Small intestine (tissue), 7 donors: ENCODE data around the gene MCF2L. TPM values are rescaled to one million over a fixed set of nuclear protein-coding genes. Genes with fewer than 3 reads are reported as not detected.

Experiments
- DNase-seq, 2 donors: peaks; one replicate each; pipeline versions ENCODE4 v3.0.0 to v3.0.0-alpha.2; 2013
- FAIRE-seq: peaks from 2 replicates; lab custom pipeline; 2012; peaks lifted over from hg19 to GRCh38; lab: Jason Lieb, UNC
- H3K27ac ChIP-seq, 3 donors: one replicate each; pipeline ENCODE4 v1.5.1; 2013; ENCODE audit warnings: low read length in 2 of 3, mild to moderate bottlenecking in 2 of 3, control low read depth in 1 of 3, inconsistent platforms in 1 of 3, low read depth in 1 of 3, moderate library complexity in 1 of 3
- H3K27me3 ChIP-seq, 3 donors: one replicate each; pipeline ENCODE4 v1.6.1; 2013; ENCODE audit warnings: low read length in 3 of 3, inconsistent platforms in 1 of 3; ENCODE audit not compliant: control insufficient read depth in 3 of 3, insufficient read depth in 3 of 3
- H3K36me3 ChIP-seq, 3 donors: one replicate each; pipeline ENCODE4 v1.6.1; 2013; ENCODE audit warnings: low read length in 3 of 3, inconsistent platforms in 1 of 3, low read depth in 1 of 3, mild to moderate bottlenecking in 1 of 3, moderate library complexity in 1 of 3; ENCODE audit not compliant: control insufficient read depth in 3 of 3, insufficient read depth in 2 of 3
- H3K4me1 ChIP-seq, 3 donors: one replicate each; pipeline ENCODE4 v1.6.1; 2013; ENCODE audit warnings: low read length in 2 of 3, inconsistent platforms in 1 of 3, low read depth in 1 of 3, mild to moderate bottlenecking in 1 of 3, moderate library complexity in 1 of 3; ENCODE audit not compliant: control insufficient read depth in 3 of 3, insufficient read depth in 2 of 3
- H3K4me3 ChIP-seq, 3 donors: one replicate each; pipeline ENCODE4 v1.5.1; 2013; ENCODE audit warnings: low read length in 3 of 3, control low read depth in 1 of 3, inconsistent platforms in 1 of 3, low read depth in 1 of 3, mild to moderate bottlenecking in 1 of 3, moderate library complexity in 1 of 3
- H3K9me3 ChIP-seq, 2 donors: one replicate each; pipeline ENCODE4 v1.6.1; 2013; ENCODE audit warnings: low read depth in 1 of 2, low read length in 1 of 2; ENCODE audit not compliant: control insufficient read depth in 2 of 2, insufficient read depth in 1 of 2
- WGBS, 3 donors: extraction: QIAGEN DNeasy Blood & Tissue Kit; methylation state at CpG; one replicate each; pipeline ENCODE4 v1.1.7; 2013; 5-methylcytosine and 5-hydroxymethylcytosine counted together
- polyA plus RNA-seq, 4 donors: library from polyadenylated mRNA; stranded (reverse) in 3 of 4; unstranded in 1 of 4; fragments of 200-250 nt in 3 of 4; fragments of 120-200 nt in 1 of 4; gene quantifications; one replicate each; pipeline versions ENCODE4 v1.2.1 to v1.2.3, GENCODE V29; 2013
- donor health status: healthy with polysubstance abuse.
- donor health status: control.
- donor health status: control.
- donor health status: Bipolar disorder and iron deficiency.
- donor health status: healthy.

Gene MCF2L
- polyA plus RNA-seq, 4 donors: 12.2 to 37.1 (median 22.0) TPM

- no peak for DNase-seq
- no peaks in the 10 kb centered on the region for H3K27me3 ChIP-seq
- 88 to 91% (median 89%) methylated on average over 20 to 26 of the region's 26 CpGs for WGBS, 3 donors
Measured at GRCh38 chr13:113117335-113117872, 148.4 kb downstream of the MCF2L start.

GRCh38 chr13:113117911-113118260 lies 148.9 kb downstream of the MCF2L start:
- Histone ChIP-seq H3K36me3 (peaks cover 0 to 23% (median 0%) of the 10 kb centered on the region in 3 donors), H3K9me3 (no peaks in the 10 kb centered on the region), H3K27ac (no peak overlapping the region), H3K4me1 (peaks cover 0 to 9% (median 0%) of the 10 kb centered on the region in 3 donors), H3K27me3 (no peaks in the 10 kb centered on the region), H3K4me3 (no peak overlapping the region)
- 81 to 89% (median 86%) methylated on average over 8 to 9 of the region's 9 CpGs for WGBS, 3 donors
- FAIRE-seq (no peak), DNase-seq (no peak)

More at GRCh38 chr13:113117335-113117872, 148.4 kb downstream of the MCF2L start:
- Histone ChIP-seq H3K4me3 (no peak overlapping the region), H3K27ac (no peak overlapping the region), H3K9me3 (no peaks in the 10 kb centered on the region), H3K4me1 (peaks cover 0 to 6% (median 0%) of the 10 kb centered on the region in 3 donors), H3K36me3 (peaks cover 0 to 23% (median 0%) of the 10 kb centered on the region in 3 donors)
- FAIRE-seq: no peak

- WGBS, 3 donors: 86 to 91% (median 91%) methylated on average over 35 to 42 of the region's 42 CpGs
Measured at GRCh38 chr13:113118261-113119021, 149.4 kb downstream of the MCF2L start.

GRCh38 chr13:113119166-113119821 lies 150.3 kb downstream of the MCF2L start:
- no peaks in the 10 kb centered on the region for H3K27me3 ChIP-seq
- H3K4me3 ChIP-seq: no peak overlapping the region
- no peaks in the 10 kb centered on the region for H3K9me3 ChIP-seq
- FAIRE-seq (no peak), DNase-seq (no peak)
- no peak overlapping the region for H3K27ac ChIP-seq
- H3K36me3 ChIP-seq: peaks cover 0 to 26% (median 0%) of the 10 kb centered on the region in 3 donors
- H3K4me1 ChIP-seq: peaks cover 0 to 21% (median 0%) of the 10 kb centered on the region in 3 donors
- 84 to 88% (median 86%) methylated on average over 16 of the region's 16 CpGs for WGBS, 3 donors

More at GRCh38 chr13:113118261-113119021, 149.4 kb downstream of the MCF2L start:
- DNase-seq: no peak
- Histone ChIP-seq H3K9me3 (no peaks in the 10 kb centered on the region), H3K27ac (no peak overlapping the region), H3K4me3 (no peak overlapping the region), H3K27me3 (no peaks in the 10 kb centered on the region), H3K4me1 (peaks cover 0 to 15% (median 0%) of the 10 kb centered on the region in 3 donors), H3K36me3 (peaks cover 0 to 23% (median 0%) of the 10 kb centered on the region in 3 donors)
- no peak for FAIRE-seq

GRCh38 chr13:113119822-113120189 lies 150.8 kb downstream of the MCF2L start:
- no peaks in the 10 kb centered on the region for H3K9me3 ChIP-seq
- no peak overlapping the region for H3K4me3 ChIP-seq
- 90 to 92% (median 92%) methylated on average over 7 of the region's 7 CpGs for whole genome bisulfite sequencing, 3 donors
- H3K27ac ChIP-seq: no peak overlapping the region
- no peak for DNase-seq
- no peak for FAIRE-seq
- H3K36me3 ChIP-seq: peaks cover 0 to 25% (median 0%) of the 10 kb centered on the region in 3 donors
- peaks cover 0 to 22% (median 0%) of the 10 kb centered on the region in 3 donors for H3K4me1 ChIP-seq
- H3K27me3 ChIP-seq: no peaks in the 10 kb centered on the region

GRCh38 chr13:113120300-113121182 lies 151.5 kb downstream of the MCF2L start:
- H3K27me3 ChIP-seq: no peaks in the 10 kb centered on the region
- H3K4me3 ChIP-seq: no peak overlapping the region
- no peaks in the 10 kb centered on the region for H3K9me3 ChIP-seq
- H3K36me3 ChIP-seq: peaks cover 0 to 23% (median 0%) of the 10 kb centered on the region in 3 donors
- 78 to 85% (median 82%) methylated on average over 19 of the region's 19 CpGs for WGBS, 3 donors
- DNase-seq (no peak), FAIRE-seq (no peak)
- peaks cover 0 to 22% (median 0%) of the 10 kb centered on the region in 3 donors for H3K4me1 ChIP-seq
- H3K27ac ChIP-seq: no peak overlapping the region

GRCh38 chr13:113121183-113121927 lies 152.3 kb downstream of the MCF2L start:
- no peak for DNase-seq
- Histone ChIP-seq H3K36me3 (peaks cover 0 to 29% (median 0%) of the 10 kb centered on the region in 3 donors), H3K4me3 (no peak overlapping the region), H3K27ac (no peak overlapping the region), H3K4me1 (peaks cover 0 to 22% (median 0%) of the 10 kb centered on the region in 3 donors), H3K27me3 (no peaks in the 10 kb centered on the region), H3K9me3 (no peaks in the 10 kb centered on the region)
- 86 to 92% (median 86%) methylated on average over 23 to 24 of the region's 24 CpGs for WGBS, 3 donors
- no peak for FAIRE-seq
